HT1080 (cell line): ENCODE measurements around the gene CUTA. TPM values are rescaled to one million over a fixed set of nuclear protein-coding genes. Genes with fewer than 3 reads are reported as not detected.
A peak's percentile ranks its signal among the peaks of the same experiment; 100 is the strongest.
"Not testable (repeated sequence)": the region's sequence is repeated elsewhere in the genome, so short reads cannot be mapped to it uniquely, and the experiment has no call there.

ENCODE experiments used
- DNase-seq: peaks from one replicate; pipeline ENCODE4 v3.0.0-alpha.2; 2015; ENCODE audit warnings: low read depth
- total RNA-seq: library from RNA; depleted of rRNA; stranded (reverse); fragments of >200 nt; shearing (Covaris generic); gene quantifications from 2 replicates; pipeline ENCODE4 v1.2.3, GENCODE V29; 2014

Gene CUTA
- total RNA-seq, 1 experiment from 2014 or later, result 270 TPM

DNA sequence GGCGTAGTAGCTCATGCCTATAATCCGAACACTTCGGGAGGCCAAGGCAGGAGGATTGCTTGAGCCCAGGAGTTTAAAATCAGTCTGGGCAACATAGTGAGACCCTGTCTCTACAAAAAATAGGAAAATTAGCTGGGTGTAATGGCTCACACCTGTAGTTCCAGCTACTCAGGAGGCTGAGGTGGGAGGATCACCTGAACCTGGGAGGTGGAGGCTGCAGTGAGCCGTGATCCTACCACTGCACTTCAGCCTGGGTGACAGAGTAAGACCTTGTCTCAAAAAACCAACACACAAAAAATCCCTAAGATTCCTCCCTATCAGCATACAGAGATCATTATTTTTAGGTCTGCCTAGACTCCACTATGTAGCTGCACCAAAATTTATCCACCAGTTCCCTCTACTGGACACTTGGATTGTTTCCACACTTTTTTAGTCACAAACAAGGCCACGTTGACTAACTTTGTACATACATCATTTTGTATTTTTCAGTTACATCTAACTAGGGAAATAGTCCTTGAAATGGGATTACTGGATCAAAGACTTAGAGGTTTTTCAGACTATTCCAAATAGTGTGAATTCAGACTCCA, 10.7 kb downstream of the CUTA start:
- no peak for DNase-seq

DNA sequence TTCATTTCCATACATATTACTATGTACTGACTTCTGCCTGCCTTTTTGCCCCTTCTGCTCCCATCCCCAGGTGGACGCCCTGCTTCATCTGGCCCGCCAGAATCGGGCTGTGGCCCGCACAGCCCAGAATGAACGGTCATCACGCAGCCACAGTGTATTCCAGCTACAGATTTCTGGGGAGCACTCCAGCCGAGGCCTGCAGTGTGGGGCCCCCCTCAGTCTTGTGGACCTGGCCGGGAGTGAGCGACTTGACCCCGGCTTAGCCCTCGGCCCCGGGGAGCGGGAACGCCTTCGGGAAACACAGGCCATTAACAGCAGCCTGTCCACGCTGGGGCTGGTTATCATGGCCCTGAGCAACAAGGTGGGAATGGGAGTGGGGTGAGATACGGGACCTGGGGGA, 11.8 kb downstream of the CUTA start:
- DNase-seq, result no peak

DNA sequence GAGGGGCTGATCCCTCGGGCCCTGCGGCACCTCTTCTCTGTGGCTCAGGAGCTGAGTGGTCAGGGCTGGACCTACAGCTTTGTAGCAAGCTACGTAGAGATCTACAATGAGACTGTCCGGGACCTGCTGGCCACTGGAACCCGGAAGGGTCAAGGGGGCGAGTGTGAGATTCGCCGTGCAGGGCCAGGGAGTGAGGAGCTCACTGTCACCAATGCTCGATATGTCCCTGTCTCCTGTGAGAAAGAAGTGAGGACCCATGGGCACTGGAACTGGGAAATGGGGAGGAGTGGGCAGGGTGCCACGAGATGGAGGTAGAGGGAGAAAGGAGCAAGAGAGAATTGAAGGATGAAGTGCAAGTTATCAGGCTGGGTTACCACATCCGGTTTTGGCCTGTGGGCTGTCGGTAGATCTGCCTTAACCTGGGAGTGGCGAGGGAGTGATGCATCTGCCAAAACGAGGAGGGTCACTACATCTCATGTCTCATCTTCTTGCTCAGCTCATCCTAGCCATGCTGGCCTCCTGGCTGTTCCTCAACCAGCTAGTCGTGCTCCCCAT, 12.4 kb downstream of the CUTA start:
- peak; percentile 16 for DNase-seq

GRCh38 chr6:33404884-33405283, 13.0 kb downstream of the CUTA start:
- DNase-seq, result no peak

- not testable (repeated sequence) for DNase-seq
Observed at GRCh38 chr6:33399881-33400280, 18.0 kb downstream of the CUTA start.

DNA sequence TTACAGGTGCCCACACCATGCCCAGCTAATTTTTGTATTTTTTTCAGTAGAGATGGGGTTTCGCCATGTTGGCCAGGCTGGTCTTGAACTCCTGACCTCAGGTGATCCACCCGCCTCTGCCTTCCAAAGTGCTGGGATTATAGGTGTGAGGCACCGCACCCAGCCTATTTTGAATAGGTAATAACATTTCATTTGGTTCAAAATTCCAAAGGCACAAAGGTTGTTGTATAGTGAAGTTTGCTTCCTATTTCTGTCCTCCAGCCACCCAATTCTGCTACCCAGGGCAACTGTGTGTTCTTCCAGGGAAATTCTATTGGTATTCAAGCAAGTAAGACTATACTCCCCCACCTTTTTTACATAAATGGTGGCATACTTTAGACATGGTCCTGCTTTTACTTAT, 19.3 kb downstream of the CUTA start:
- not testable (repeated sequence) for DNase-seq

- DNase-seq, result no peak
Observed at GRCh38 chr6:33397541-33397940, 20.4 kb downstream of the CUTA start.

- no peak for DNase-seq
Observed at GRCh38 chr6:33392979-33393378, 24.9 kb downstream of the CUTA start.

GRCh38 chr6:33392595-33392948, 25.3 kb downstream of the CUTA start:
- no peak for DNase-seq

- peak; percentile 21 for DNase-seq
Observed at GRCh38 chr6:33391922-33392594, 25.8 kb downstream of the CUTA start.

DNA sequence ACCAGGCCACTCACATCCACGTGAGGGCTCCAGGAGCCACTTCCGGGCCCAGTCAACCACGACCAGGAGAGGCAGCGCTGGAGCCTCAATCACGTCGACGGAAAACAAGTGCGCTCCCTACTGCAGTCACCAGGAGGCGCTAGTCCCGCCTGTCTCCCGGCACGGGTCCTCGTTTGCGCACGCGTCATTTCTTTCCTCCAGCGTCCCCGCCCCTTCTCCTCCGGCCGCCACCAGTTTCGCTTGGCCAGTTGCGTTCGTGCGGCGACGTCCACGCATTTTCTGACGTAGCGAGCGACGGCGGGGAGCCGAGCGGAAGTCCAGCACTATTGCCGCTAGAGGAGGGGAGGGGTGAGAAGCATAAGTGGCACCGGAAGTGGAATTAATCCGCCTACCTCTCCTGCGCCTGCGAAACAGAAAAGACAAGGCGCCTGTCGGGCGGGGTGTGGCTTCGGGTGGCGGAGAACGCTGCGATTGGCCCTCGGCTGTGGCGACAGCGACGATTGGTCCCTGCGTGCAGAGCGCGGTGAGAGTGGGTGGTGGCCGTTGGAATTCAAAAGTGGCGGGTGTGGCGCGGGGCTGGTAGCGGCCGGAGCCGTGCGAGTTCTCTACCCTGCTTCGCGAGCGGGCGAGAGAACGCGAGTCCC, 26.5 kb downstream of the CUTA start, which contains the start of gene KIFC1:
KIFC1 (plus strand) TSS at position 546 of the 644 bp plus-strand sequence. CDS start 163 bp downstream, outside the sequence.
- peak; percentile 100 for DNase-seq

- DNase-seq, result no peak
Observed at GRCh38 chr6:33390767-33391277, 27.1 kb downstream of the CUTA start.

GRCh38 chr6:33390173-33390572, 27.7 kb downstream of the CUTA start:
- no peak for DNase-seq

DNA sequence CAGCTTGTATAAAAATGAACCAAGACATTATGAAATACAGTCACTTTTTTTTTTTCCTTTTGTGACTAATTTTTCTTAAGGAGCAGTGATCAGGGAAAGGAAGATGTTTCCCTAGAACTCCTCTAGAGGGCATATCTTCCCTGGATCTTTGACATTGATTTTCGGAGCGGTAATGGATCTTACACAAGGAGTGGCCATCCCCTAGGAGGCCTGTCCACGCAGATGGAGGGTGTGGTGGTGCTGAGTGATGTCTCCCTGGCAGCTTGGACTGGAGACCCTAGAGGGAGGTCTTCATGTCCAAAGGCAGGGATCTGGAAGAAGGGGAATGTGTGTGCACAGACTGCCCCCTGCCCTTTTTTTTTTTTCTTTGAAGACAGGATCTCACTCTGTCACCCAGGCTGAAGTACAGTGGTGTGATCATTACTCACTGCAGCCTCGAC, 33.3 kb downstream of the CUTA start:
- peak; percentile 76 for DNase-seq

- no peak for DNase-seq
Observed at GRCh38 chr6:33383427-33384185, 34.3 kb downstream of the CUTA start.

GRCh38 chr6:33380272-33380981, 37.5 kb downstream of the CUTA start:
- DNase-seq, result no peak

GRCh38 chr6:33379184-33379583, 38.7 kb downstream of the CUTA start:
- DNase-seq, result not testable (repeated sequence)

GRCh38 chr6:33377171-33377570, 40.7 kb downstream of the CUTA start:
- no peak for DNase-seq

- peak; percentile 61 for DNase-seq
Observed at GRCh38 chr6:33375143-33375671, 42.7 kb downstream of the CUTA start.
